ENCODE data around the gene UMAD1.

The UMAD1 gene

GRCh38 chr7:7640221-7641128 is at the start of gene UMAD1:
Gene UMAD1, plus strand, starts transcription at chr7:7640752. Its CDS starts 32,620 bp downstream, at chr7:7673372.
- DNase-seq: peak; percentile 97 to 98

DNA sequence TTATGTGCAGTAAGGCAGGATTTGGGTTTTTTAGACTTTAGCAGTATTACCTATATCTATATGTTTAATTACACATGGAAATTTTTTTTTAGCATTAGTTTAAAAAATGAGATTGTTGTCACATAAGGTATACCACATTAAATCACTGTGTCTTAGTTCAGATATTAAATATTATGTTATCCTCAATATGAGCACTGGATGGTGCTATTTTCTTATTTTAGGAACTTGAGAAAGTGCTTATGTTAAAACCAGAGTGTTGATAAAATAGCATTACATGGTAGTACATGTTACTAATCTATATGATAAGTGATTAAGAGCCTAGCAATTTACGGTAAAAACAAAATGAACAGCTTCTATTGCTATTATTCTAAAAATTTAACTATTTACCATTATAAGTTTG is 45.1 kb upstream of the UMAD1 start:
- DNase-seq: peak in 1 of 2 experiments; percentile 47

- DNase-seq: no peak
Measured at GRCh38 chr7:7596176-7596575, 44.4 kb upstream of the UMAD1 start.

- no peak for DNase-seq
Measured at GRCh38 chr7:7607010-7607409, 33.5 kb upstream of the UMAD1 start.

GRCh38 chr7:7609330-7609729 is 31.2 kb upstream of the UMAD1 start:
- DNase-seq: no peak

- DNase-seq: no peak
Measured at GRCh38 chr7:7612519-7612918, 28.0 kb upstream of the UMAD1 start.

DNA sequence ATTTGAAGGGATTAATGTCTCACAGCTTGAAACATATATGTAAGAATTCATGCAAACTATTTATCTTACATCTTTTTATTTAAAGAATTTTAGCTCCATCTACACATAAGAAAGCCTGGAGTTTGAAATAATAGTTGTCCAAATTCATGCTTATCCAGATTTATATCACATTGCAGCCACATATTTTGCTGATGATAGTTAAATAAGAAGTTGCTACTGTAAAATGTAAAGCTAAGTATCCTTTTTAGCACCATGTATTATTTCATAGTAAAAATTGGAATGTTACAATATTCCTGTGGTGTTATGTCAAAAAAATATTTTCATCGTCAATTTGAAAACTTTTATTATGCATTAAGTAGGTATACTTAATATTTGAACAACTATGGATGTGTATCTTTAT is 27.3 kb upstream of the UMAD1 start:
- DNase-seq: no peak

DNA sequence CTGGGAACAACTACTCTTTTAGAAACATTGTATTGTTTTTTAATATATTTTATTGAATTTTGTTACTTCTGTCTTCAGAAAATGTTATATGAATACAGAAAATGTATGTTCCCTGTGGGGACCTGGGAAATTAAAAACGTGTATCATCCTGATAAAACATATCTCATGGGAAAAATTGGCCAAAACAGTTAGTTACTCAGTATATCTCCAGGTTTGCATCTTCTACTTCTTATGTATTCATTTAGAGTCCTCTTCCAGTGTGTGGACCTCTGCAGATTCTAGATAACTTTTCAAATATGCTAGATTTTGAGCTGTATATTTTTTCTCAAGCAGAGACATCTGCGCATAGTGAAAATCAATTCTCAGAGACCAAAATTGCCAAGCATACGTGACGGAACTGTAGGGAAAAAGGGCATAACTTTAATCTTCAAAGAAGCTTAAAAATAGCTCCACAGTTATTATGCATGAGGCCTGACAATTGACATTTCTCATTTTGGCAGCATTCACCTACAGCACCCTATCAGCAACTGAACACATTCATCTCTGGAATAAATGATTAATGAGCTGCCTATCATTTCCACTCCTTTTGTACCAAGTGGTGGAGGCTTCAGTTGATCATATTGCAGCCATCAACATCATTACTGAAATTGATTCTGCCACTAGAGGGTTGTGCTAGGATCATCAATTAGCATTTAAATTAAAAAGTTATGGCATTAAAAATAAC is 26.4 kb upstream of the UMAD1 start:
- no peak for DNase-seq

DNA sequence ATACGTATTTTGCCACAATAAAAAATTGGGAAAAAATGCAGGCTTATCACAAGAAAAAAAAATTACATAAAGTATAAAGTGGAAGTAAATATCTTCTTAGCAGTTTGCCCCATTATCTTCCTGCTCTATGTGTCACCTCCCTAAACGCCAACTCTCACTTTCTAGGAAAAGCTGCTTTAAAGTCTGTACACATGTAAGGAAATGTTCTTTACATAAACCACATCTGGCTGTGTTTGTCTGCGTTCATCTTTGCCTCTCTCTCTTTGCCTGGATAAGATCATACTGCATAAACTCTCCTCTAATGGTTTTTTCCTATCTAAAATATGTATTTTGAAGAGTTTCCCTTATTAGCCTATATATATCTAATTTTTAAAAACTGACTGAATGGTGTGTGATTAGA is 23.0 kb upstream of the UMAD1 start:
- no peak for DNase-seq

DNA sequence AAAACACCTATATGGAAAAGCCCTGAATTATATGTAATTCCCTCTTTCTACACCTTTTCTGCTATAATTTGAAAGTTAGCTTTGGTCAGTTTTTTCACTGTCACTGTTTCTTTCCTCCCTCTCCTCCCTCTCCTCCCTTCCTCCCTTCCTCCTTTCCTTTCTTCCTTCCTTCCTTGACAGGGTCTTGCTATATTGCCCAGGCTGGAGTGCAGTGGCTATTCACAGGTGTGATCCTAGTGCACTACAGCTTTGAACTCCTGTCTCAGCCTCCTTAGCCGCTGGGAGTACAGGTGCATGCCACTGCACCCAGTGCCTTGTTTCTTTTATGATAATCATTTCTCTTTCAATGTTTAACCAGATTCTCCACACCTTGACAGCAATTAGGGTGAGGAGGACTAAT is 22.1 kb upstream of the UMAD1 start:
- DNase-seq: no peak

DNA sequence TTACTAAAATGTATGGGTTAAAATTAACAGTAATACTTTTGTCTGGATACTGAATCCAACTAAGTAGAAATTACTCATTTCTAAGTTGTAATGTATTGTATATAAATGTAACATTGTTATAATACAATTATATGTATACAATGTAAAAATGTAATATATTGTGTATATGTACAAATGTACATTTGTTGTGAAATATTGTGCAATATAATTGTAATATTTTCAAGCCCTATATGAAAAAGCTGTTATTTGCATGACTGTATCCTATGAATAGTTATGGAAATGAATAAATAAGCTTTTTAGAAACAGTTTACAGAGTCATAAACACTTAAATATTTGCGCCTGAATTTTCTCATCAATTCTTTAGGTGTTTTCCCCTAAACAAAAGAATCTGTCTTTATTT is 20.3 kb upstream of the UMAD1 start:
- no peak for DNase-seq

GRCh38 chr7:7620644-7621210 is 19.8 kb upstream of the UMAD1 start:
- DNase-seq: no peak

- DNase-seq: no peak
Measured at GRCh38 chr7:7628476-7628875, 12.1 kb upstream of the UMAD1 start.

DNA sequence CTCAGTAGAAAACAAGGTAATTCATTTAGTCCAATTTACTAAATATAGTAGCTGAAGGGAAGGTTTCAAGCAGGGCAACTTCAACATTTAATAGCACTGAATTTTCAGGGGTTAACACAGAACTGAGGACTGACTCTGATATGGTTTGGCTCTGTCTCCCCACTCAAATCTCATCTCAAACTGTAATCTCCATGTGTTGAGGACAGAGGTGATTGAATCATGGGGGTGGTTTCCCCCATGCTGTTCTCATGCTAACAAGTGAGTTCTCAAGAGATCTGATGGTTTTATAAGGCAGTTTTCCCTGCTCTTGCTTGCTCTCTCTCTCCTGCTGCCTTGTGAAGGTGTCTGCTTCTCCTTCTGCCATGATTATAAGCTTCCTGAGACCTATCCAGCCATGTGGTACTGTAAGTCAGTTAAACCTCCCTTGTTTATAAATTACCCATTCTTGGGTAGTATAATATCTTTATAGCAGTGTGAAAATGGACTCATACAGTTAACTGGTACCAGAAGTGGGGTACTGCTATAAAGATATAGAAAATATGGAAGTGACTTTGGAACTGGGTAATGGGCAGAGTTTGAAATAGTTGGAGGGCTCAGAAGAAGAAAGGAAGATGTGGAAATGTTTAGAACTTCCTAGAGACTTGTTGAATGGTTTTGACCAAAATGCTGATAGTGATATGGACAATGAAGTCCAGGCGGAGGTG is 9.8 kb upstream of the UMAD1 start:
- DNase-seq: no peak

GRCh38 chr7:7639421-7639820 is 1.1 kb upstream of the UMAD1 start:
- DNase-seq: no peak

DNA sequence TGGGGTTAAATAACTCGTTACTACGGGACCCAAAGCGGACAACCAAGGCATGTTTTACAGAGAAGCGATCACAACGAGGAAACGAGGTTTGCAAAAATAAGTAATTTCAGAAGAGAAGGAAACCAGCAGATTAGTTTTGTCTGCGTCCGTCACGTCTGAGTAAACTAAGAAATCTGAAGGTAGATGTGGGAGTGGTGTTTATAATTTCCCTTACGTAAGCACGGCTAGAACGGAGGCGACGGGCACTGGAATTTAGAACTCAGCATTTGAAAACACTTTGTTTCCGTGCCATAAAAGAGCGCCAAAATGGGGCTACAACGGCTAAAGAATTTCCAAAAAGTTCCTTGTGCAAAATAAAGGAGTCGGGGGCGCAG is 718 bp upstream of the UMAD1 start:
- no peak for DNase-seq

DNA sequence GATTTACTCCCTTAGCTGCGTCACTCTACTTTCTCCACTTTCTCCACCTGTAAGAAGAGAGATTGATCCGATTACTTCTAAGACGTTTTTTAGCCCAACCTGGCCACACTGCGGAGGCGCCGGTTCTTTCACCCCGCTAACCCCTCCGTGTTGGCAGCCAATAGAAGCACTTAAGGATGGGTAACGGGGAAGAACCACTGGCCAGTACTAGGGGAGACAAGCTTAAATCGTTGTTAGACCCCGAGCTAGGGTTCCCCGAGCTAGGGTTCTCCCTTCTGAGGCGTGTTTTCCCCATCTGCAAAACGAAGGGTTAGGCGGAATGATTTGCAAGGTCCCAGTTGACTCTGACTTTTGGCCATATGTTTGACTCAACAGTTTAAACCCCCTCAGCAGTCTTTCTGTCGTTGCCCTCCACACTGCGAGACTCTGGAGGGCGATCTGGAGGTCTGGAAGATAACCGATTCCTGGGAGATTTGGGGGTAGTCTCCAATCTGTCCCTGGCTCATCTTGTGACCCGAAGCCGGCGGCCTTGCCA is 644 bp downstream of the UMAD1 start:
- peak; percentile 12 to 53 for DNase-seq

DNA sequence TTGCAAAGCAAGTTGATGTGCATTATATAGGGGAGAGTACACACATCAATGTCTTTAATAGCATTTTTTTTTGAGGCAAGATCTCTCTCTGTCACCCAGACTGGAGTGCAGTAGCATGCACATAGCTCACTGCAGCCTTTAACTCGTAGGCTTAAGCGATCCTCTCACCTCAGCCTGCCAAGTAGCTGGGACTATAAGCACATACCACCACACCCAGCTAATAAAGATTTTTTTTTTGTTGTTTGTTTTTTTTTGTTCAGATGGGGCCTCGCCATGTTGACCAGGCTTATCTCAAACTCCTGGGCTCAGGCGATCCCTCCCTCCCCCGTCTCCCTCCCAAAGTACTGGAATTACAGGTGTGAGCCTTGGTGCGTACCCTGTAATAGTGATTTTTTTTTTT is 1.5 kb downstream of the UMAD1 start:
- no peak for DNase-seq

- DNase-seq: peak in 1 of 2 experiments; percentile 1
Measured at GRCh38 chr7:7647495-7648036, 7.0 kb downstream of the UMAD1 start.

DNA sequence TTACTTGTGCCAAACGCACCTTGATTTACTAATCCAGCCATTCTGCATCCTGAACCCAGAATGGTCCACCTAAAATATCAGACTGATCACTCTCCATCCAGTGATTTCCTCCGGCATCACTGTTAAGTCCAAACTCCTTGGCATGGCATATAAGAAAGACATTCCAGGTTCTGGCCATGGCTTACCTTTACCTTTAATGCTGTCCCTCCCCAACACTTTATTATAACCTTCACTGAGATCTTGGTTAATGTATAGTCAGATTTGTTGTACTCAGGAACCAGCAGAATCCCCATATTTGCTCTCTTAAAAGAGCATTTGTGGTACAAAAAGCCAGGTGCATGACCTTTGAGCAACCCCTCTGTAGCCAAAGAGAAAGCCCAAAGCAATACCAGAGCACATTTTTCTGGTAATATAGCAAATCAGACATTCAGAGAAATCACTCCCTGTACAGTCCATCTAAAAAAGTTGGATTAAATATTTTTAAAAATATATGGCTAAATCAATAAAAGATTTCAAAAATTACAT is 10.2 kb downstream of the UMAD1 start:
- no peak for DNase-seq

DNA sequence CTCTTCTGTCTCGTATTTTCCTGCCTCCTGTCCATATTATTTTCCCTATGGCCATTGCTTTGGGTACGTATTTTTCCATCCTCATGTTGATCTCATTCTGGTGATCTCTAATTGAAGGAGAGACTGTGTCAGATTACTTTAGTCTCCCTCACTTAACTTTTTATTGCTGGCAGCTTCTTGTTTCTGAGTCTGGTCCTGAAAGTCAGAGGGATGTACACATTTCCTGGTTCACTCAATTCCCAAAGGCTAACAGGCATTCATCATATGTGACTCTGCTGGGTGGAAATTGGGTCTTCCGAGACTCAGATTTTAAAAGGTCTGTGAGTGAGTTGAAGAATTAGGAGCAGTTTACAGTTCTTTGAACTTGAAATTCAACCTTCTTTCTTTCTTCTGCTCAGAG is 10.9 kb downstream of the UMAD1 start:
- no peak for DNase-seq

DNA sequence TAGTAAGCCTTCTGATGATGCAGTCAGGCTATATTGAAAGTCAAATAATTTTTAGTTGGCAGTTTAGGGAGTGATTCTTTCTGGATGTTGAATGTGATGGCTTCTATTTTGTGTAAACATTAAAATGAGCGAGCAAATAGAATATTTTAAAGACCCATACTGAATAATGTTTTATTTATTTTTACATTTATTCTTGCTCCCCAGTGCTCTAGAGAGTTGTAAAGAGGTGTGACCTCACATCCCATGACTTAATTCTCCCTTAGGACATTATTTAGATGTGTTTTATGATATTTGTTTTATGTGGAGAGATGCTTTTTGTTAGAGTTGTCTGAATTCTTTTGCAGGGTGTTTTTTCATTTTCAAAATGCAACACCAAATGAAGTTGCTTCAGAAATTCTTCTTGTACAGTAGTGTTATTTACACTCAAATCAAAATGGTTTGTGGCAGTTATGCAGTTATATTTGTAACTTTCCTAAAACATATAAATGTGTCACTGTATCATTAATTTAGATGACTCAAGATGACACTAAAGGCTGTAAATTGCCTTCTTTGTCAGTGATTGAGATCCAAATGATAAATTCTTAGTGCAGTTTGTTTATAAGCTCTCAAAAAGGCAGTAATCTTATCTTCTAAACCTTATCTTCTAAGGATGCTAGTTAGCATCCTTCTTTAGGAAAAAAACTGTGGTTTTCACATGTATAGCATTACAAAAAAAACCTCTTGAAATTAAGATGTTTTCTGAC is 12.4 kb downstream of the UMAD1 start:
- no peak for DNase-seq

Measured in NCI-H524 (cell line).